Fibroblast of pulmonary artery (primary cell): ENCODE measurements around the gene DCLRE1B.

Source experiments
- DNase-seq: peaks from one replicate; pipeline ENCODE4 v3.0.0-alpha.2; 2010; ENCODE audit warnings: low read depth
- H3K4me3 ChIP-seq: replicated peaks from 2 replicates; pipeline ENCODE4 v1.5.1; 2011; ENCODE audit warnings: low read depth, mild to moderate bottlenecking, control low read depth, low read length, moderate library complexity
- TF ChIP-seq, protein P1 (sequence below): IDR thresholded peaks from 2 replicates; pipeline ENCODE4 v1.5.1; 2011; ENCODE audit warnings: mild to moderate bottlenecking, control low read depth, low read length, inconsistent platforms; ENCODE audit errors: missing control alignments

The DCLRE1B gene

DNA sequence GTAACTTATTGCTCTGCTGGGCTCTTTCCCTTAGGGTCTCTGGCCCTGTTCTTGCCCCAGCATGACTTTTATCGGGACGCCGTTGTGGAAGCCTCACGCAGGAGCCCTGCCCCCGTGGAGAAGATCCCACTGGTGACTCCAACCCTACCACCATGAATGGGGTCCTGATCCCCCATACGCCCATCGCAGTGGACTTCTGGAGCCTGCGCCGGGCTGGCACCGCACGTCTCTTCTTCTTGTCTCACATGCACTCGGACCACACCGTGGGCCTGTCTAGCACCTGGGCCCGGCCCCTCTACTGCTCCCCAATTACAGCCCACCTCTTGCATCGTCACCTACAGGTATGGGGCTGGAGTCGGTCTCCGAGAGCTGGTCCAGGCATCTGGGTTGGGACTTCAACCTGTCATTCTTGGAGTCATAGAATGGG lies 322 bp downstream of the DCLRE1B start:
- DNase-seq: no peak
- H3K4me3 ChIP-seq: peak overlapping the region; percentile 92
- TF ChIP-seq, protein P1, sequence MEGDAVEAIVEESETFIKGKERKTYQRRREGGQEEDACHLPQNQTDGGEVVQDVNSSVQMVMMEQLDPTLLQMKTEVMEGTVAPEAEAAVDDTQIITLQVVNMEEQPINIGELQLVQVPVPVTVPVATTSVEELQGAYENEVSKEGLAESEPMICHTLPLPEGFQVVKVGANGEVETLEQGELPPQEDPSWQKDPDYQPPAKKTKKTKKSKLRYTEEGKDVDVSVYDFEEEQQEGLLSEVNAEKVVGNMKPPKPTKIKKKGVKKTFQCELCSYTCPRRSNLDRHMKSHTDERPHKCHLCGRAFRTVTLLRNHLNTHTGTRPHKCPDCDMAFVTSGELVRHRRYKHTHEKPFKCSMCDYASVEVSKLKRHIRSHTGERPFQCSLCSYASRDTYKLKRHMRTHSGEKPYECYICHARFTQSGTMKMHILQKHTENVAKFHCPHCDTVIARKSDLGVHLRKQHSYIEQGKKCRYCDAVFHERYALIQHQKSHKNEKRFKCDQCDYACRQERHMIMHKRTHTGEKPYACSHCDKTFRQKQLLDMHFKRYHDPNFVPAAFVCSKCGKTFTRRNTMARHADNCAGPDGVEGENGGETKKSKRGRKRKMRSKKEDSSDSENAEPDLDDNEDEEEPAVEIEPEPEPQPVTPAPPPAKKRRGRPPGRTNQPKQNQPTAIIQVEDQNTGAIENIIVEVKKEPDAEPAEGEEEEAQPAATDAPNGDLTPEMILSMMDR: no peak

DNA sequence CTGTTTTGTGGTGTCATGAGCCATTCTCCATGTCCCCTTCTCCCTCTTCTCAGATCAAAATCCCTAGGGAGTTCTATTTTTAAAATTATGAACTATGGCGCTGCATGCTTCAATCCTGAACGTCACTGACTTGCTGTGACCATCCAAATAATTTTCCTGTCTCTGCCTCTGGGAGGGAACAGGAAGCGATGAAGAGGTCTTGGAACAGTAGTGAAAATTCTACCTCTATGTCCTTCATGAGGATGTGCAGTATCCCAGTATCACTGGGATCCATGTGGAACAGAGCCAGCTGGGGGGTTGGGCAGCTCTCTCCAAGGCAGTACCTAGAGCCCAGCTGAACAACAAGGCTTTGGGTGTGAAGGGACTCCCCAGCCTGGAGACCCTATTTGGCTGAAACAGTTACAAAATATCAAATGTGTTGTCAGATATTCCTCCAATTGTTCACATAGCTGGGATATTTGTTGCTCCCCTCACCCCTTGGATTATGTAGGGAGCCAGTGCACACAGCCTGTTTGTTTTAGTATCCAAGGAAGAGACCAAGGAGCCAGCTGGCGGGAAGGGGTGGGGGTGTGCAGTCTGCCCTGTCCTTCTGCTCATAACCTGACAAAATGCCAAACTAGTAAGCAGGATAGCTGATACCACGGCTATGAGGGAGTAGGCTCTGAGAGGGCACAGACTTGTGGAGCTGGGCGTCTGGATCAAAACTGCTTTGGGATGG lies 7.6 kb downstream of the DCLRE1B start:
- TF ChIP-seq, protein P1: no peak
- H3K4me3 ChIP-seq: no peak overlapping the region
- DNase-seq: peak; percentile 87

DNA sequence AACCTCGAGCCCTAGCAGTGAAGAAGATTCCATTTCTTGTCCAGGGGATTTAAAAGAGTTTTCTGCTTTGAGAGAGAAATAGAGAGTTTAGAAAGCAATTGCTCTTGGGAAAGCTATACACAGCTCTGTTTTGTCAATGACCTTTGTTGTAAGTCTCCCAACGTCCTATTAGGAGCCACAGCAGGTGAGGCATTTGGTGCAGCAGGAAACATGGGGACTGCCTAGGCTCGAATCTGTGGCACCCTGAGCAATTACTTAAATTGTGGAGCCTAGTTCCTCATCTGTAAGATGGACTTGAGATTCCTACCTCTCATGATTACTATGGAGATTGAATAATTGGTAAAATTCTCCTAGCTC lies 8.2 kb downstream of the DCLRE1B start:
- DNase-seq: no peak
- H3K4me3 ChIP-seq: no peak overlapping the region
- TF ChIP-seq, protein P1: no peak

DNA sequence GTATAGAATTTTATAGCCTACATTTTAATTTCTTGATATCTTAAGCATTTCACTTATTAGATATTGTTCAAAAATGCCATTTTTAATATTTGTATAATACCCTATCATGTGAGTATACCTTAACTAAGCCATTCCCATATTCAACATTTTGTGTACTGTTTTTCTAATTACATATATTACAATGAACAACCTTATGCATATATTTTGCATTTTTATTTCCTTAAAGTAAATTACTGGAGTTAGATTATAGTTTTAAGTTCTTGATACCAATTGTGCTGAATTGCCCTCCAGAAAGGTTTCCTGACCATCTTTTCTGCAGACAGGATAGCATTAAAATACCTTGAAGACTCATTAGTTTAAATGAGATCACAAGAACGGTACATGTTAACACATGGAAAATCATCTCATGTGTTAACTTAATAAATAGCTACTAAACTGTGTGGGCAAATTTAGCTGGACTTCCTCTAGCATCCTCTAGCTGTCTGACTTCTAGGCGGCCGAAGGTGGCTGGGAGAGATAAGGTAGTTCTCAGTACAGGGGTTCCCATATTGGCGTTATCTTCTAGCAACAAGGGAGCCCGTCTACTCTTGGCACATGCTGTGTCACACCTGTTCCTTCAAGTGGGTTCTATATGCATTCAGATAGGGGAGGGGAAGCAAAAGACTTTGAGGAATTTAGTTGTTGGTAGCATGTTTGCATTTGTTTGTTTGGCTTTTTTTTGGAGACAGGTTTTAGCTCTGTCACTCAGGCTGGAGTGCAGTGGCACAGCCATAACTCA lies 8.9 kb downstream of the DCLRE1B start:
- no peak overlapping the region for H3K4me3 ChIP-seq
- DNase-seq: no peak
- TF ChIP-seq, protein P1: no peak

DNA sequence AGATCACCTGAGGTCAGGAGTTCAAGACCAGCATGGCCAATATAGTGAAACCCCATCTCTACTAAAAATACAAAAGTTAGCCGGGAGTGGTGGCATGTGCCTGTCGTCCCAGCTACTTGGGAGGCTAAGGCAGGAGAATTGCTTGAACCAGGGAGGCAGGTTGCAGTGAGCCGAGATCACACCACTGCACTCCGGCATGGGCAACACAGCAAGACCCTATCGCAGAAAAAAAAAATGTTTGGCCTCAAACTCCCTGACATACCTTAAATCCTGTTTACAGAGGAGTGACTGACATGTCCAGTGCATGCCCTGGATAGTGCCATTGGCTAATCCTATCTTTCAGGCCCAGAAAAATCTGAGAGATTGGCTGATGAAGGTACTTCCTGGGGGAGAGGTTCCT lies 11.8 kb downstream of the DCLRE1B start:
- no peak for DNase-seq
- H3K4me3 ChIP-seq: no peak overlapping the region
- TF ChIP-seq, protein P1: no peak

DNA sequence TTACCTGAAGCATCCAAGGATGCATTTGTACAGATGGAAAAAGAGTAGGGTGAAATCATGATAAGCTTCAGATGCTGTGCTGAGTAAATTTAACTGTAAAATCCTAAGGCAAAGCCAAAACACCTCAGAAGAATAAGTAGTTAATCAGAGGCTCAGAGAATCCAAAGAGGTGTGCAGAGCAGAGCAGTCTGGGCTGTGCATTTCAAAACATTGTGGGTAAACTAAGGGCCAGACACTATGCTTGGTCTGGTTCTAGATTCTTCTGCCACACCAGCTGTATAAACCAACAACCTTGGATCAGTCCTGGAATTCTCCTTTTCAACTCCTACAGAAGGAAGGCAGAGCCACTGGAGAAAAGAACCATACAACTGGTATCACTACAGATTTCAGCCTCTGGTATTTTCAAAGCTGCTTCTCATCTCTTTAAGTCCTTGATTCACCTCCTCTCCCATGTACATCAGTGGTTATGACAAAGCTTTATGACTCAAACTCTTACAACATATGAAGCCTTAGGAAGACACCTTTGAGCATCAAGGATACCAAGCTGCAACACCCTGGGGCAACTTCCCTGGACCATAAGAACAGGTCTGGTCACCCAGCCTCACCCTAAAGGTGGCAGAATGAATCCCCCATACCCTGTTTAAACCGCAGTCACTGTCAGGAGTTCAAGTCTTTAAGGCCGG lies 12.4 kb downstream of the DCLRE1B start:
- DNase-seq: peak; percentile 27
- no peak overlapping the region for H3K4me3 ChIP-seq
- TF ChIP-seq, protein P1: no peak
